Measurements from ENCODE around the gene KRT83.

The KRT83 gene

DNA sequence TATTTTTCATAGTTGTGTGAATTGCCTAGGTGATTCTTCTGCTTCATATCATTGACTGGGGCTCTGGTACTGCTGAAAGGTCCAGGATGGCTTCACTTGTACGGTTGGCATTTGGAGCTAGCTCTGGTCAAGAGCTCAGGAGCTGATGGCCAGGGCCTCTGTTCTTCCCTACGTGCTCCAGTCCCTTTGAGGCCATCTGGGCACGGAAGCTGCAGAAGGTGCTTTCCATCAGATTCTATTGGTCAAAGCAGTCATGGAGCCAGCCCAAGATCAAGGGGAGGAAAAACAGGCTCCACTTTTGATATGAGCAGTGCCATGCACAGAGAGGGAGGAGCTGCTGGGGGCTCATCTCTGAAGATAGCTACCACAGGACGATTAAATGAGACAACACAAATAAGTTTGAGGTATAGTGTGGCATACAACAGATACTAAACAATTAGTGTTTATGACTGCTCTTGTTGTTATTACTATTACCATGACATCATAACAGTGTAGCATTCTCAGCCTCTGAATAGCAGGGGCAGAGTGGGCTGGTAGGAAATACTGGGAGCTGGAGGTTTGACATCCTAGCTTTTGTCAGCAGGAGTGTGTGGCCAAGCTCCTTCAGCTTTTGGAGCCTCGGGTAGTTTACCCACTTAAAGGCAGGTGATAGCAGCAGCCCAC lies 10.4 kb downstream of the KRT83 start:
- no peak overlapping the region for H2AFZ ChIP-seq
- H3K79me2 ChIP-seq = no peaks in the 10 kb centered on the region
- peaks cover 9% of the 10 kb centered on the region for H3K4me1 ChIP-seq
- no peak overlapping the region for H3K27ac ChIP-seq
- H3K4me3 ChIP-seq (ENCODE audit: low read depth, low read length) = no peak overlapping the region
- H3K9ac ChIP-seq = no peak overlapping the region
- TF ChIP-seq, protein P1, sequence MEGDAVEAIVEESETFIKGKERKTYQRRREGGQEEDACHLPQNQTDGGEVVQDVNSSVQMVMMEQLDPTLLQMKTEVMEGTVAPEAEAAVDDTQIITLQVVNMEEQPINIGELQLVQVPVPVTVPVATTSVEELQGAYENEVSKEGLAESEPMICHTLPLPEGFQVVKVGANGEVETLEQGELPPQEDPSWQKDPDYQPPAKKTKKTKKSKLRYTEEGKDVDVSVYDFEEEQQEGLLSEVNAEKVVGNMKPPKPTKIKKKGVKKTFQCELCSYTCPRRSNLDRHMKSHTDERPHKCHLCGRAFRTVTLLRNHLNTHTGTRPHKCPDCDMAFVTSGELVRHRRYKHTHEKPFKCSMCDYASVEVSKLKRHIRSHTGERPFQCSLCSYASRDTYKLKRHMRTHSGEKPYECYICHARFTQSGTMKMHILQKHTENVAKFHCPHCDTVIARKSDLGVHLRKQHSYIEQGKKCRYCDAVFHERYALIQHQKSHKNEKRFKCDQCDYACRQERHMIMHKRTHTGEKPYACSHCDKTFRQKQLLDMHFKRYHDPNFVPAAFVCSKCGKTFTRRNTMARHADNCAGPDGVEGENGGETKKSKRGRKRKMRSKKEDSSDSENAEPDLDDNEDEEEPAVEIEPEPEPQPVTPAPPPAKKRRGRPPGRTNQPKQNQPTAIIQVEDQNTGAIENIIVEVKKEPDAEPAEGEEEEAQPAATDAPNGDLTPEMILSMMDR (IDR thresholded peaks at IDR 0.05) = no peak
- H3K36me3 ChIP-seq (ENCODE audit: control insufficient read depth, insufficient read depth, low read length) = no peaks in the 10 kb centered on the region
- H3K4me2 ChIP-seq (ENCODE audit: low read length) = no peak overlapping the region
- no peaks in the 10 kb centered on the region for H3K27me3 ChIP-seq (ENCODE audit: control insufficient read depth, insufficient read depth, low read length)
- H3K9me3 ChIP-seq (ENCODE audit: control insufficient read depth, low read length) = no peaks in the 10 kb centered on the region

DNA sequence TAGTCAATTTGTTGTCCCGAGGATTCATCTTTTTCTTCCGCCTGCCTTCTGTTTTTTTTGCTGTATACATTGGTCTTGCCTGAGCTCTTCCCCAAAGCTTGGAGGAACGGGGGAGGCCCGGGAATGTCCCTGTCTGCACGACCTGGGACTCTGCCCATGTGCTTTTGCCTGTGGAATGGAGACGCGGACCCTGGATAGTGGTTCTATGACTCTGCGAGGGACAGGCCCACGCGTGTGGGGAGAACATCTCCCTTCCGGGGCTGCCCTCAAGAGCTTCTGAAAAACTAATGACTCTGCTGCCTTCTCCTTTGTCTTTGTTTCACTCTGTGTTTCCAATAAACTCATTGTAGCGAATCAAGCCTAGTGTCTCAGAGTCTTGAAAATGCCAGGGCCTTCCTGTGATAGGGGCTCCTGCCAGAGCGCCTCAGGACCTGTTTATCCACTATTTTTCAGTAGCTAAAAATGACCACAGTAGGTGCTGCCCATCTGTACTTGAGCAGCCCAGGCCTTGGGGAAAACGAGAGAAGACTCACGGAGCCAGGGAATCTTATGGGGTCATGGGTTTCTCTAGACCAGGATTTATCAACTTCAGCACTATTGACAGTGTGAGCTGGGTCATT lies 12.3 kb downstream of the KRT83 start:
- Histone ChIP-seq H3K4me3 (ENCODE audit: low read depth, low read length) (peak overlapping the region; percentile 47), H3K79me2 (no peaks in the 10 kb centered on the region), H2AFZ (peak overlapping the region; percentile 92), H3K9ac (no peak overlapping the region), H3K27me3 (ENCODE audit: control insufficient read depth, insufficient read depth, low read length) (no peaks in the 10 kb centered on the region), H3K27ac (peak overlapping the region; percentile 78), H3K4me1 (peaks cover 9% of the 10 kb centered on the region), H3K36me3 (ENCODE audit: control insufficient read depth, insufficient read depth, low read length) (no peaks in the 10 kb centered on the region), H3K9me3 (ENCODE audit: control insufficient read depth, low read length) (no peaks in the 10 kb centered on the region), H3K4me2 (ENCODE audit: low read length) (peak overlapping the region; percentile 93)
- TF ChIP-seq, protein P1 (IDR thresholded peaks at IDR 0.05) = no peak

DNA sequence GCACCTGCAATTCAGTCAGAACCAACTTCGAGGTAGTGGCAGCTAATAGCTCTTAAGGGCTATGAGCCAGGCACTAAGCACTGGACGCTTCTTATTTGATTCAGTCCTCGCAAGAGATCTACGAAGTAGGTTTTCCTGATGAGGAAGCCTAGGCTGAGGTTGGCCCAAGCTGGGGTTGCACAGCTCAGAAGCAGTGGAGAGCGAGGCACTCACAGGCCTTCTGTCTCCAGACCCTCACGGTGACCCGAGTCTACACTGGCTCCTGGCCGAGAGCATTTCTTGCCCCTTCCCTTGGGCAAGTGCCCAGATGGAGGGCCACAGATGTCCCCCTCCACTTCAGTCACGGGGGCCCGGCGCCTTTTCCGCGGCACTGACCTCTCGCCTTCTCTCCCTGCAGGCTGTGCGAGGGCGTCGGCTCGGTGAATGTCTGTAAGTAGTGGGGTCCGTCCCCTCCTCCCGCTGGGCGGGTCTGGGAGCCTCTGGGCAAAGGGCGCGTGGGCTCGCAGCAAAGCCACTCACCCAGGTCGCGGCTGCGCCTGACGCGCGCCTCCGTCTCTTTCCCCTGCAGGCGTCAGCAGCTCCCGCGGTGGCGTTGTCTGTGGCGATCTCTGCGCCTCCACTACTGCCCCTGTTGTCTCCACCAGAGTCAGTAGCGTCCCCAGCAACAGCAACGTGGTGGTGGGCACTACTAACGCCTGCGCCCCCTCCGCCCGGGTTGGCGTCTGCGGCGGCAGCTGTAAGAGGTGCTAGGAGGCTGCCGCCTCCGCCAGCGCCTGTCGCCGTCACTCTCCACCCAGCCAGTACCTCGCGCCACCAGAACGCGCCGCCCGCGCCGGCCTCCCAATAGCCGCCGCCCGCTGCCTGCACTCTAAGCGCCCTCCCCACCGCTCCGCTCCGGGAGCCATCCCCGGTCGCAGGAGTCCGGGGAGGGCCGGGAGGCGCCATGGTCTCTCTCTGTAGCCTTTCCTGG lies 13.1 kb downstream of the KRT83 start:
- H3K27me3 ChIP-seq (ENCODE audit: control insufficient read depth, insufficient read depth, low read length) = no peaks in the 10 kb centered on the region
- TF ChIP-seq, protein P1 (IDR thresholded peaks at IDR 0.05) = peak; percentile 8
- H2AFZ ChIP-seq = peak overlapping the region; percentile 92
- peaks cover 9% of the 10 kb centered on the region for H3K4me1 ChIP-seq
- peak overlapping the region; percentile 78 for H3K27ac ChIP-seq
- H3K9me3 ChIP-seq (ENCODE audit: control insufficient read depth, low read length) = no peaks in the 10 kb centered on the region
- peak overlapping the region; percentile 93 for H3K4me2 ChIP-seq (ENCODE audit: low read length)
- no peaks in the 10 kb centered on the region for H3K36me3 ChIP-seq (ENCODE audit: control insufficient read depth, insufficient read depth, low read length)
- no peak overlapping the region for H3K9ac ChIP-seq
- H3K4me3 ChIP-seq (ENCODE audit: low read depth, low read length) = peak overlapping the region; percentile 47
- H3K79me2 ChIP-seq = no peaks in the 10 kb centered on the region

DNA sequence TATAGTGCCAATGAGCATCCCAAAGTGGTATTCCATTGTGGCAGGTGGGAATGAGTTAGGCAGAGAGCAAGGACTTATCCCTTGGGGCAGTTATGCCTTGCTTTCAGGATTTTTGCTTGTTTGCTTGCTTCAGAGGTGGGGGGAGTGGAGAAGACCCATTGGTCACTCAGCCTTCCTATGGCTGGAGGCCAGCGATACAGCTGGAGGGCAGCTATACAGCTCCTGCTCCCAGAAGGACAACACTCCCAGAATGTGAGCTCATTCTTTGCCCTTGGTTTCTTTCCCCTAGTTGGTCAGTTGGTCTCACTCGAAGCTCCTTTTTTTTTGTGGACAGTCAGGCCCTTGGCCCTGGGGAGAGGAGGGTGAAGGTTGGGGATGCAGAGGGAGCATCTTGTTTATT lies 14.5 kb downstream of the KRT83 start:
- Histone ChIP-seq H3K4me2 (ENCODE audit: low read length) (no peak overlapping the region), H2AFZ (no peak overlapping the region), H3K79me2 (no peaks in the 10 kb centered on the region), H3K27ac (no peak overlapping the region), H3K9me3 (ENCODE audit: control insufficient read depth, low read length) (no peaks in the 10 kb centered on the region), H3K27me3 (ENCODE audit: control insufficient read depth, insufficient read depth, low read length) (no peaks in the 10 kb centered on the region), H3K4me3 (ENCODE audit: low read depth, low read length) (no peak overlapping the region), H3K9ac (no peak overlapping the region), H3K4me1 (peaks cover 9% of the 10 kb centered on the region), H3K36me3 (ENCODE audit: control insufficient read depth, insufficient read depth, low read length) (no peaks in the 10 kb centered on the region)
- TF ChIP-seq, protein P1 (IDR thresholded peaks at IDR 0.05) = no peak

Measured in parathyroid adenoma (tissue), 2 donors.